Esophagus (tissue), 2 donors: ENCODE data around the gene PSEN2. TPM values are rescaled to one million over a fixed set of nuclear protein-coding genes. Genes with fewer than 3 reads are reported as not detected.

Experiments
- H3K27ac ChIP-seq, 2 donors: one replicate each; pipeline ENCODE4 v1.5.1; 2013; ENCODE audit warnings: low read depth in 2 of 2, mild to moderate bottlenecking in 2 of 2, inconsistent platforms in 1 of 2, low read length in 1 of 2, moderate library complexity in 1 of 2
- H3K27me3 ChIP-seq, 2 donors: one replicate each; pipeline ENCODE4 v1.6.1; 2013; ENCODE audit warnings: low read length in 2 of 2, control low read depth in 1 of 2, mild to moderate bottlenecking in 1 of 2; ENCODE audit not compliant: insufficient read depth in 2 of 2, control insufficient read depth in 1 of 2
- H3K36me3 ChIP-seq, 2 donors: one replicate each; pipeline ENCODE4 v1.6.1; 2013; ENCODE audit warnings: low read length in 1 of 2; ENCODE audit not compliant: control insufficient read depth in 2 of 2, insufficient read depth in 2 of 2
- H3K4me1 ChIP-seq, 2 donors: one replicate each; pipeline ENCODE4 v1.6.1; 2013; ENCODE audit warnings: low read length in 1 of 2; ENCODE audit not compliant: control insufficient read depth in 2 of 2, insufficient read depth in 2 of 2
- H3K4me3 ChIP-seq, 2 donors: one replicate each; pipeline ENCODE4 v1.5.1; 2013; ENCODE audit warnings: low read length in 2 of 2, mild to moderate bottlenecking in 2 of 2, low read depth in 1 of 2, moderate library complexity in 1 of 2
- H3K9me3 ChIP-seq, 2 donors: one replicate each; pipeline ENCODE4 v1.6.1; 2013; ENCODE audit warnings: mild to moderate bottlenecking in 2 of 2, low read depth in 1 of 2, low read length in 1 of 2, moderate library complexity in 1 of 2; ENCODE audit not compliant: control insufficient read depth in 2 of 2, insufficient read depth in 1 of 2
- WGBS, 2 donors: extraction: QIAGEN DNeasy Blood & Tissue Kit; methylation state at CpG; one replicate each; pipeline ENCODE4 v1.1.7; 2013; 5-methylcytosine and 5-hydroxymethylcytosine counted together
- polyA plus RNA-seq, 2 donors: library from polyadenylated mRNA; stranded (reverse); fragments of 200-250 nt; gene quantifications; one replicate each; pipeline ENCODE4 v1.2.3, GENCODE V29; 2013
- donor health status: healthy with polysubstance abuse.
- donor health status: Bipolar disorder and iron deficiency.

The PSEN2 gene
- polyA plus RNA-seq, 2 donors: 8.8 to 12.0 TPM

- Histone ChIP-seq H3K9me3 (no peaks in the 10 kb centered on the region), H3K36me3 (no peaks in the 10 kb centered on the region), H3K27me3 (no peaks in the 10 kb centered on the region), H3K27ac (peak overlapping the region in 1 of 2 donors; percentile 72), H3K4me3 (peak overlapping the region; percentile 75 to 83), H3K4me1 (peaks cover 13 to 14% of the 10 kb centered on the region in 2 donors)
- WGBS, 2 donors: 28 to 39% methylated on average over 6 of the region's 6 CpGs
Observed at GRCh38 chr1:226940806-226941067, 70.3 kb downstream of the PSEN2 start.

- Histone ChIP-seq H3K27me3 (no peaks in the 10 kb centered on the region), H3K9me3 (no peaks in the 10 kb centered on the region), H3K27ac (no peak overlapping the region), H3K4me3 (peak overlapping the region in 1 of 2 donors; percentile 18), H3K36me3 (no peaks in the 10 kb centered on the region), H3K4me1 (peaks cover 18 to 19% of the 10 kb centered on the region in 2 donors)
- 67 to 78% methylated on average over 3 of the region's 3 CpGs for WGBS, 2 donors
Observed at GRCh38 chr1:226942392-226942791, 72.0 kb downstream of the PSEN2 start.

- 63 to 68% methylated on average over 5 of the region's 5 CpGs for WGBS, 2 donors
- no peak overlapping the region for H3K27ac ChIP-seq
- H3K4me1 ChIP-seq: peaks cover 18 to 19% of the 10 kb centered on the region in 2 donors
Observed at GRCh38 chr1:226943156-226943555, 72.7 kb downstream of the PSEN2 start.

GRCh38 chr1:226943927-226944326 is 73.5 kb downstream of the PSEN2 start:
- H3K9me3 ChIP-seq: no peaks in the 10 kb centered on the region
- 81 to 91% methylated on average over 2 of the region's 2 CpGs for WGBS, 2 donors
- no peaks in the 10 kb centered on the region for H3K27me3 ChIP-seq
- H3K27ac ChIP-seq: peak overlapping the region in 1 of 2 donors; percentile 21
- no peak overlapping the region for H3K4me3 ChIP-seq
- no peaks in the 10 kb centered on the region for H3K36me3 ChIP-seq
- peaks cover 18 to 19% of the 10 kb centered on the region in 2 donors for H3K4me1 ChIP-seq

More at GRCh38 chr1:226943156-226943555, 72.7 kb downstream of the PSEN2 start:
- H3K4me3 ChIP-seq: no peak overlapping the region
- H3K9me3 ChIP-seq: no peaks in the 10 kb centered on the region
- H3K36me3 ChIP-seq: no peaks in the 10 kb centered on the region
- no peaks in the 10 kb centered on the region for H3K27me3 ChIP-seq

- H3K4me3 ChIP-seq: no peak overlapping the region
- H3K27me3 ChIP-seq: no peaks in the 10 kb centered on the region
- no peak overlapping the region for H3K27ac ChIP-seq
- no peaks in the 10 kb centered on the region for H3K36me3 ChIP-seq
- H3K4me1 ChIP-seq: peaks cover 18 to 19% of the 10 kb centered on the region in 2 donors
- WGBS, 2 donors: 47 to 57% methylated on average over 19 of the region's 19 CpGs
- no peaks in the 10 kb centered on the region for H3K9me3 ChIP-seq
Observed at GRCh38 chr1:226945106-226945857, 74.9 kb downstream of the PSEN2 start.

Other genes starting within 250 kb of the PSEN2 start
- gene ITPKB, start 131.3 kb upstream of the PSEN2 start, polyA plus RNA-seq: 1 to 10 TPM; 6.5 to 8.1 TPM
- gene COQ8A, start 69.7 kb downstream of the PSEN2 start, polyA plus RNA-seq: 10 to 100 TPM; 15.9 to 19.9 TPM